Neural progenitor cell (in vitro differentiated cells): ENCODE measurements around the gene PLG. TPM values are rescaled to one million over a fixed set of nuclear protein-coding genes. Genes with fewer than 3 reads are reported as not detected.

Source experiments
- DNase-seq: peaks from one replicate; pipeline ENCODE4 v3.0.0-alpha.2; 2016; ENCODE audit warnings: low spot score
- H2AFZ ChIP-seq: fragments of 200-600 bp; sonication (generic); replicated peaks from 2 replicates; pipeline ENCODE4 v1.6.1; 2016; ENCODE audit warnings: antibody characterized with exemption
- H3F3A ChIP-seq: fragments of 200-600 bp; sonication (generic); 2 replicates; pipeline ENCODE4 v1.6.1; 2016; ENCODE audit warnings: antibody characterized with exemption, low read depth
- H3K27ac ChIP-seq: fragments of 200-600 bp; sonication (generic); 2 replicates; pipeline ENCODE4 v1.5.1; 2016; ENCODE audit warnings: mild to moderate bottlenecking
- H3K27me3 ChIP-seq: fragments of 200-600 bp; sonication (generic); 2 replicates; pipeline ENCODE4 v1.6.1; 2016; ENCODE audit warnings: mild to moderate bottlenecking, moderate library complexity
- H3K36me3 ChIP-seq: fragments of 200-600 bp; sonication (generic); 2 replicates; pipeline ENCODE4 v1.5.1; 2016
- H3K4me1 ChIP-seq: fragments of 200-600 bp; sonication (generic); 2 replicates; pipeline ENCODE4 v1.6.1; 2016; ENCODE audit warnings: mixed run types
- H3K4me2 ChIP-seq: fragments of 200-600 bp; sonication (generic); 2 replicates; pipeline ENCODE4 v1.6.1; 2016
- H3K4me3 ChIP-seq: fragments of 200-600 bp; sonication (generic); 2 replicates; pipeline ENCODE4 v1.5.1; 2016
- H3K79me2 ChIP-seq: fragments of 200-600 bp; sonication (generic); 2 replicates; pipeline ENCODE4 v1.6.1; 2016; ENCODE audit warnings: low read depth
- H3K9ac ChIP-seq: fragments of 200-600 bp; sonication (generic); 2 replicates; pipeline ENCODE4 v1.6.1; 2016
- H3K9me3 ChIP-seq: fragments of 200-600 bp; sonication (generic); 2 replicates; pipeline ENCODE4 v1.5.1; 2016; ENCODE audit warnings: low read depth
- H4K20me1 ChIP-seq: fragments of 200-600 bp; sonication (generic); 2 replicates; pipeline ENCODE4 v1.6.1; 2016; ENCODE audit warnings: low read depth
- H3K27ac Mint-ChIP-seq: 3 replicates; pipeline ENCODE4 v1.8.0; 2021; ENCODE audit warnings: mixed read lengths
- H3K27me3 Mint-ChIP-seq: 2 replicates; pipeline ENCODE4 v1.8.0; 2022; ENCODE audit warnings: low read depth, mild to moderate bottlenecking, inconsistent platforms, moderate library complexity, mixed read lengths; ENCODE audit not compliant: insufficient read depth
- H3K36me3 Mint-ChIP-seq: 3 replicates; pipeline ENCODE4 v1.8.0; 2021; ENCODE audit warnings: mixed read lengths
- H3K4me1 Mint-ChIP-seq: 3 replicates; pipeline ENCODE4 v1.8.0; 2021; ENCODE audit warnings: mixed read lengths
- H3K4me3 Mint-ChIP-seq: 3 replicates; pipeline ENCODE4 v1.8.0; 2021; ENCODE audit warnings: mild to moderate bottlenecking, moderate library complexity, mixed read lengths
- H3K9me3 Mint-ChIP-seq: 3 replicates; pipeline ENCODE4 v1.8.0; 2020; ENCODE audit warnings: mixed read lengths
- CTCF ChIP-seq: fragments of 200-600 bp; sonication (generic); IDR thresholded peaks from 2 replicates; pipeline ENCODE4 v1.5.1; 2017; ENCODE audit warnings: antibody characterized with exemption, mild to moderate bottlenecking
- EZH2 ChIP-seq: fragments of 200-600 bp; sonication (generic); IDR thresholded peaks from 2 replicates; pipeline ENCODE4 v1.6.1; 2017; ENCODE audit warnings: antibody characterized with exemption, mild to moderate bottlenecking, moderate library complexity
- EZH2phosphoT487 ChIP-seq: fragments of 200-600 bp; sonication (generic); IDR thresholded peaks from 2 replicates; pipeline ENCODE4 v1.6.1; 2017; ENCODE audit warnings: antibody characterized with exemption
- total RNA-seq: library from RNA; depleted of rRNA; stranded (reverse); fragments of >200 nt; gene quantifications from 2 replicates; pipeline ENCODE4 v1.2.3, GENCODE V29; 2015; ENCODE audit warnings: low replicate concordance

The PLG gene
- total RNA-seq, 1 donor from 2014 or later, result not detected

DNA sequence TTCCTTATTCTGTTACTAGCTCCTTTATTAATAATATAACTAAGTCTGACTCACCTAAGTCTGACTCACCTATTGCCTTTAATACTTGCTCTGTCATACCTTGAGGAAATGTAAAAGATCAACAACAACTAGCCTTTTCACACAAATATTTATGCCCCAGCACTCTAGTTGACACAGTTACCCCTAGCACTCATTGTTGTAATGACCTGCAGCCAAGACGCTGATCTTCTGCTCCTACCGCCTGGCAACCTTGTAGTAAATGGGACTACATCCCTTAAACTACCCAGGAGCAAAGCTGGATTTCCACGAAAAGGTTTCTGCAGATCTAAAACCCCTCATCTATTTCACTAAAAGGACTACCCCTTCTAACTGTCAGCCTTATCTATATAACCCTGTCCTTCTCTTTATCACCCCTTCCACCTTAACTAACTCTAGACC lies 90.0 kb downstream of the PLG start:
- H3K27me3 Mint-ChIP-seq, result peaks cover 4% of the 10 kb centered on the region
- DNase-seq, result no peak
- Histone ChIP-seq H2AFZ (no peak overlapping the region), H3K27me3 (no peaks in the 10 kb centered on the region), H3K4me3 (no peak overlapping the region), H3K4me1 (no peaks in the 10 kb centered on the region), H3K4me2 (no peak overlapping the region), H3K79me2 (no peaks in the 10 kb centered on the region), H3K36me3 (no peaks in the 10 kb centered on the region), H3K27ac (no peak overlapping the region), H3K9me3 (no peaks in the 10 kb centered on the region), H3F3A (no peaks in the 10 kb centered on the region), H4K20me1 (no peaks in the 10 kb centered on the region), H3K9ac (no peak overlapping the region)
- H3K4me3 Mint-ChIP-seq, result no peak overlapping the region
- TF ChIP-seq EZH2 (no peak), EZH2phosphoT487 (no peak), CTCF (no peak)
- H3K27ac Mint-ChIP-seq, result no peak overlapping the region
- H3K36me3 Mint-ChIP-seq, result no peaks in the 10 kb centered on the region
- H3K4me1 Mint-ChIP-seq, result peaks cover 7% of the 10 kb centered on the region
- H3K9me3 Mint-ChIP-seq, result no peaks in the 10 kb centered on the region

DNA sequence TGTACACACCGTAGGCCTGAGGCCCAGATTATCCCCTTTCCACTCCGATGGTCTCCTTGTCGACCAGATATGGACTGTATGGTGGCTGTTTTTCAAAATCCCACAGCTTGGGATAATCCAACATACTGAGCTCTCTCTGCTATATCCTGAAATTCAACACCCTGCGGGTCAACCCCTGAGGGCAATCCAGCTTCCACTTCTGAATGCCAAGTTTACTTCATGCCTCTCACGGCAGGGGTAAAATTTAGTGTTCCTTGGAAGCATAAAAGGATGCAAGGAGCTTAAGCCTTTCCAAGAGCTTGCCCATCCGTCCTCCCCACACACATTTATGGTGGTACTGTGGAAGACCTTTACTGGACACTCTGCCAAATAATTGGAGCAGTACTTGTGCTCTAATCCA lies 90.7 kb downstream of the PLG start:
- no peak overlapping the region for H2AFZ ChIP-seq
- no peaks in the 10 kb centered on the region for H3K9me3 Mint-ChIP-seq

DNA sequence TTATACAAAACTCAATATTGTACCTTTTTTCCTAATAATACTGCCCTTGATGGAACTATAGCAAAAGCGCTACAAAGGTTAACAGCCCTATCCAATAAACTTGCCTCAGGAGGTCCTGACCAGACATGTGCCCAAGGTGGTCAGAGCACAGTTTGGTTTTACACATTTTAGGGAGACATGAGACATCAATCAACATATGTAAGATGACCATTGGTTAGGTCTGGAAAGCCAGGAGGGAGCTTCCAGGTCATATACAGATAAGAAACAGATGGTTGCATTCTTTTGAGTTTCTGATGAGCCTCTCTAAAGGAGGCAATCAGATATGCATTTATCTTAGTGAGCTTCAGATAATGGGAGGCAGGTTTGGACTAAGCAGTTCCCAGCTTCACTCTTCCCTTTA lies 91.6 kb downstream of the PLG start:
- Histone ChIP-seq H3K36me3 (no peaks in the 10 kb centered on the region), H3F3A (no peaks in the 10 kb centered on the region), H3K27ac (no peak overlapping the region), H3K4me1 (no peaks in the 10 kb centered on the region), H2AFZ (no peak overlapping the region), H4K20me1 (no peaks in the 10 kb centered on the region), H3K4me2 (no peak overlapping the region), H3K79me2 (no peaks in the 10 kb centered on the region), H3K9me3 (no peaks in the 10 kb centered on the region), H3K9ac (no peak overlapping the region), H3K27me3 (no peaks in the 10 kb centered on the region), H3K4me3 (no peak overlapping the region)
- Mint-ChIP-seq H3K36me3 (no peaks in the 10 kb centered on the region), H3K4me1 (peaks cover 7% of the 10 kb centered on the region), H3K9me3 (no peaks in the 10 kb centered on the region), H3K27ac (no peak overlapping the region), H3K27me3 (no peaks in the 10 kb centered on the region), H3K4me3 (no peak overlapping the region)
- DNase-seq, result no peak
- TF ChIP-seq EZH2 (no peak), CTCF (no peak), EZH2phosphoT487 (no peak)

More for the DNA sequence above, 90.7 kb downstream of the PLG start:
- no peaks in the 10 kb centered on the region for H3K27me3 ChIP-seq
- no peak overlapping the region for H3K27ac ChIP-seq
- H3K9me3 ChIP-seq, result no peaks in the 10 kb centered on the region
- H3K4me1 Mint-ChIP-seq, result peaks cover 7% of the 10 kb centered on the region
- H3F3A ChIP-seq, result no peaks in the 10 kb centered on the region
- H3K4me2 ChIP-seq, result no peak overlapping the region
- H4K20me1 ChIP-seq, result no peaks in the 10 kb centered on the region
- H3K4me1 ChIP-seq, result no peaks in the 10 kb centered on the region
- no peak overlapping the region for H3K9ac ChIP-seq
- H3K4me3 ChIP-seq, result no peak overlapping the region
- no peak for TF ChIP-seq CTCF
- TF ChIP-seq EZH2phosphoT487, result no peak
- no peak for TF ChIP-seq EZH2
- no peak for DNase-seq
- H3K4me3 Mint-ChIP-seq, result no peak overlapping the region
- H3K27me3 Mint-ChIP-seq, result no peaks in the 10 kb centered on the region
- no peak overlapping the region for H3K27ac Mint-ChIP-seq
- no peaks in the 10 kb centered on the region for H3K79me2 ChIP-seq
- no peaks in the 10 kb centered on the region for H3K36me3 ChIP-seq
- H3K36me3 Mint-ChIP-seq, result no peaks in the 10 kb centered on the region
